Midbrain (tissue), 1 donor: Measurements from ENCODE around the gene TMEM255A.
"Not testable (repeated sequence)": the region's sequence is repeated elsewhere in the genome, so short reads cannot be mapped to it uniquely, and the experiment has no call there.

Source experiments
- DNase-seq: peaks from one replicate; lab custom pipeline; 2025; lab: John Stamatoyannopoulos, UW

The TMEM255A gene

DNA sequence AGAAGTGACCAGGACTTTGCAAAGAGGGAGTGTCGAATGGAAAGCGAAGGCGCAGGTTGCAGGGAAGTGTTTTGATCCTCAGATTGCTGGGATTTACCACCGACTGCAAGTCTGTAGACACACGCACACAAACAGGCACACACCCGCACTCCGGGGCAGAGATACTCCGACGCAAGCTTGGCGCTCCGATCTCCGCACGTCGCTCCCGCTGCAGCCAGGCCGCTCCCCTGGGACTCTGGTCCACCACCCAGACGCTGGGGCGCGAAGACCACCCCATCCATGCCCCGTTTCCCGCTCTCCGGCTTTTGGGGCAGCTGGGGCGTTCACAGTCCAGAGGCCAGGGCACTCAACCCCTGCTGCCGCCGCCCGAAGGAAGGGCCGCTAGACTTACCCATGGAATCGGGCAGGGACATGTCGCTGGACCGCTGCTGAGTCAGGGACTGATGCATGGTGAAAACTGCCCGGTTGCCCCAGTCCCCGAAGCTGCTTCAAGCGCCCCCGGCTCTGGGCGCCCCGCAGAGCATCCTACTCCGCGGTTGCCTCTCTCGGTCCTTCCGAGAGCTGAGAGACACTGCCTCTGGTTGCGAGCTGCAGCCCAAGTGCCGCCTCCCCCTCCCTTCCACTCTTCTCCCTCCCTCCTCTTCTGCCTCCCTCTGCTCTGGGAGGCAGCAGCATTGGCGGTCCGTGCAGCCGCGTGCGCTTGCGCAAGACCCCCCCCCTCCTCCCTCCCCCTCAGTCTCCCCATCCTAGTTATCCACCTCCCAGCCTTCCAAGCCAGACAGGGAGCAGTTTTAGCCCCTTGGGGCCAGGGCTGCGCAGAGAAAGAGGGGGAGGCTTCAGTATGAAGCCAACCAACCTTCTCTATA, at the start of gene TMEM255A:
Gene TMEM255A (minus strand): TSS at position 601 of the 866 bp plus-strand sequence. CDS start 152 bp downstream, at position 449.
- DNase-seq, result peak; percentile 13

DNA sequence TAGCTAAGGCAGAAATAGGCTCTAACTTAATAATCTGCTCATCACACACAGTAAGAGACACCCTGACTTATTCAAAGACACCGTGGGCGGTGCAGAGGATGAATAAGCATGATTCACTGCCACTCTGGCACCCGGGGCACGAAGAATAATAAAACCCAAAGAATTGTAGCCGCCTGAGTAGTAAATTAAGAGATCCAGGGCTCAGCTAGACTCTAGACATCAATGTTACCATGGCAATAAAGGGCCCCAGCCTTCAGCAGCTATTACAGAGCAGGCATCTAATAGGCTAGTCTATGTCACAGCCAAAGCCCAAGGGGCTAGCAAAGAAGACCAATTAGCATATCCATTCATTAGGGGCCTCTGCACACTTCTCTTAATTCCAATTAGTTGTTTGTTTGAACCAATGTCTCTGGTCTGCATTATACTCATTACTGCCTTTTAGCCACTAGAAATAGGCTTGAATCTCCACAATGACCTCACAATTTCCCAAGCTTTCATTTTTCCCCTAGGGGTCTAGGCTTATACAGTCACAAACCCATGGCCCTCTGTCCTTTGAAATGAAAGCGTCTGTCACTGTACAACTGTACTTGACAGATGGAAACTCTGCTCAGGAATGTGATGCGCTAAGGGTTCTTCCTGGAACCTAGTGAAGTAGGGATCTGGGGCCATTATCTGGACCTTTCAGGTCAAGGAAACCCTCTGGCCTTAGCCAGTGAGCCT, 47.6 kb upstream of the TMEM255A start:
- DNase-seq, result no peak

DNA sequence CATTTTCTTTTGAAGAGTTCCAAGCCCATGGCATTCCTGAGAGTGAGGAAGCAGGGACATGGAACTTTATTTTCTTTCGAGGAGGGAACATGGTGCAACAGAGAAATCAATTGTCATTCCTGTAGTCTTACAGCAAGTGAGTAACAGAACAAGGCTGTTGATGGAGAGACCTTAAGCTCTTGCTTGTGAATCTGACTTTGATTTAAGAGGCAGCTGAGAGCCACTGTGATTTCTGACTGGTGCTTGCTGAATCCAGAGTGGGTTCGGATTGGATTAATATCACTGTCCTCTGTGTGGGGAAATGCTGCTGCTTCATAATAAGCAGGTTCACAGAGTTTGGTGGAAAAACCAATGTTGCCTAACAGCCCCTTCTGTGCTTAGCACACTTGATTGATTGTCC, 45.9 kb upstream of the TMEM255A start:
- no peak for DNase-seq

DNA sequence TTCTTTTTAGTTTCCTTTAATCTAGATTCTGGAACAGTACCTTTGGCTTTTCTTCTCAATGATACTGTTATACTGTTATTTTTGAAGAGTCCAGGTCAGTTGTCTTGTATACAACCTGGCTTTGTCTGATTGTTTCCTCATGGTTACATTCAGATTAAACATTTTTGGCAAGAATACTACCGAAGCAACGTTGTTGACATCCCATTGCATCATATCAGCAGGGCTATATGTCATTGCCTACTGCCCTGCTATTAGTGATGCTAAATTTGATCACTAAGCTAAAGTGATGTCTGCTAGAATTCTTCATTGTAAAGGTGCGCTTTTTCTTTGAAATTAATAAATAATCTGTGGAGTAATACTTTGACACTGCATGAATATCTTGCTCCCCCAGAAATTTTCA, 44.8 kb upstream of the TMEM255A start:
- no peak for DNase-seq

DNA sequence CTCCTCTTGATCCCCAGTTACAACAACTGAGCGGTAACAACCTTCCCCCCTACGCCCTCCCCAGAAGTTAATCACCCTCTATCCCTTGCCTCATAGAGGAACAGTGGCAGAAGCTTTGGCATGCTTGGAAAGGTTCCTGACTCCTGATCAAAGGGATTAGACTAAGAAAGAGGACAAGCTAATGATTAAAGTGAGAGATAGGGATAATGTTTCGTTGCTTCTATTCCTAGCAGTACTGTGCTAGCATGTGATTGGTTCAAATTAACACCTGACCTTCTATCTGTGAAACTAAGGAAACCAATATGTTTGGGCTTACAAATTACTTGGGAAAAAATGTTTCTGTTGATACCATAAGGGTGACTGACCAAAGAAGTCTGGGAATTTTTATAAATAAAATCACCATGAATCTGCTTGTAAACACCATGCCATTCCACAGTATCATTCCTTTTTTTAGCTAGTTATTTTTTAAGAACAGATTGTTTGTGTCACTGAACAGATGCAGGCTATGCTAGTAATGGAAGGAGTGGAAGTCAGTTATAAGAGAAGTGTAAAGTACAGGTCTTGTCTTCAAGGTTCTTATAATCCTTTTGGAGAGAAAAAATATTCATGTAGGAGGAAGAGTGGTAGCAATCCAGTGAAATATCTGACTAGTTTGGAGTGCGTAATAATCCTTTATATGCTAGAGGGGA, 39.3 kb upstream of the TMEM255A start:
- DNase-seq, result no peak

DNA sequence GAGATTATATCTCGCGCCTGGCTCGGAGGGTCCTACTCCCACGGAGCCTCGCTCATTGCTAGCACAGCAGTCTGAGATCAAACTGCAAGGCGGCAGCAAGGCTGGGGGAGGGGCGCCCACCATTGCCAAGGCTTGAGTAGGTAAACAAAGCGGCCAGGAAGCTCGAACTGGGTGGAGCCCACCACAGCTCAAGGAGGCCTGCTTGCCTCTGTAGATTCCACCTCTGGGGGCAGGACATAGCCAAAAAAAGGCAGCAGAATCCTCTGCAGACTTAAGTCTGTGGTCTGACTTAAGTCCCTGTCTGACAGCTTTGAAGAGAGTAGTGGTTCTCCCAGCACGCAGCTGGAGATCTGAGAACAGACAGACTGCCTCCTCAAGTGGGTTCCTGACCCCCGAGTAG, 33.3 kb upstream of the TMEM255A start:
- not testable (repeated sequence) for DNase-seq

DNA sequence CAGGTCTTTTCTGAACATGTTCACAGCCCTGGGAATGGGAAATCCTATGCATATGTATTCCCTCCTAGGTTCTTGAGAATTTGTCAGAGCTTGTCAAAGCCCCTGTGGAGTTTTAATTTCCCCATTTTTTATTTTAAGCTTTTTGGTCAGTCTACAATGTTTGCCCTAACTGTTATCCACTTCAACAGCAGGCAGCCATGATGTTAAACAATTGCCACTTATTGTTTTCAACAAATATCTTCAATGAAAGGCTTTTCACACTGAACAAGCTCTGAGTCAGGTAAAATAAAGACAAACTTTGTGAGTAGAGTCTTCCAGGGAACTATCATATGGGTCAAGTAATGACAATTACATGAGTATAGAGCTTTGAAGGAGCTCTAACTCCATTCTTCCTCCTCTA, 25.6 kb upstream of the TMEM255A start:
- no peak for DNase-seq

DNA sequence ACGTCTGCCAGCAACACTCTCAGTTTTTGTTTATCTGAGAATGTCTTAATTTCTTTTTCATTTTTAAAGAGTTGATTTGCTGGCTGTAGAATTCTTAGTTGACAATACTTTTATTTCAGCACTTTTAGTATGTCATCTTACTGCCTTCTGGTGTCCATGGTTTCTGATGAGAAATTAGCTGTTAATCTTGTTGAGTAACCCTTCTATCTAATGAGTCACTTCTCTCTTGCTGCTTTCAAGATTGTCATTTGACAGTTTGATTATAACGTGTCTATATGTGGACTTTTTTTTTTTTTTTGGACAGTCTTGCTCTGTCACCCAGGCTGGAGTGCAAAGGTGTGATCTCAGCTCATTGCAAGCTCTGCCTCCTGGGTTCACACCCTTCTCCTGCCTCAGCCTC, 24.0 kb upstream of the TMEM255A start:
- no peak for DNase-seq

DNA sequence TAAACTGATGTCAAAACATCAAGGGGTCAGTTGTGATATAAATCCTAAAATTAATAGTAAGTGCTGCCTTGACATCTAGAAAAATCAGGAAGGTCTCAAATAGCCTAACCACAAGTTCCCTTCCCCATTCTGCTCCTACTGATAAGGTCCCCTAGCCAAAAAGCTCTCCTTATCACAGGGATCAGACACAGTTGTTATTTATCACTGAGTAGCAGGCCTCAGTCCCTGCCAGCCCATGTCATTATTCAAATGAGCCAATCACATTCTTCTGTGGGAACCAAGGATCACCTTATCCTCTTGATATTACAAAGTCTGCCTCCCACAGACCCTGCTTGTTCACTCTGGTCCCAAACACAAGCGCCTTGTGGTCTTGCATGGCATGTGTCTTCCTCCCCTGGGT, 23.3 kb upstream of the TMEM255A start:
- DNase-seq, result no peak

DNA sequence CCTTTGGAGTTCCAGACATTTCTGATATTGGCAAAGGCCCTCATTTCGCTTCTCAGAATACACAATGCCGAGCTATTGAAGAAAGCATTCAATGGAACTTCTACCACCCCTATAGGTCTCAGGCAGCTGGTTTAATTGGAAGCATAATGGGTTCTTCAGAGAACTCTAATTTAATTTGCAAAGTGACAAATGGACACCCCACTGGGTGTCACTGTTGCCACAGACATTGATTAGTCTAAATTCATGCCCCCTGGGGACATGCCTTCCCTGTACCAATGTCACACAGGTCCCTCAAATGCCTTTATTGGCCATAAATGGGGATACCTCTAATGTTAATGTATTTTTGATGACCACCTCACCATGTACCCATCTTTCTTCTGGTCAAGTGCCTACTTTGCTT, 22.9 kb upstream of the TMEM255A start:
- DNase-seq, result no peak

DNA sequence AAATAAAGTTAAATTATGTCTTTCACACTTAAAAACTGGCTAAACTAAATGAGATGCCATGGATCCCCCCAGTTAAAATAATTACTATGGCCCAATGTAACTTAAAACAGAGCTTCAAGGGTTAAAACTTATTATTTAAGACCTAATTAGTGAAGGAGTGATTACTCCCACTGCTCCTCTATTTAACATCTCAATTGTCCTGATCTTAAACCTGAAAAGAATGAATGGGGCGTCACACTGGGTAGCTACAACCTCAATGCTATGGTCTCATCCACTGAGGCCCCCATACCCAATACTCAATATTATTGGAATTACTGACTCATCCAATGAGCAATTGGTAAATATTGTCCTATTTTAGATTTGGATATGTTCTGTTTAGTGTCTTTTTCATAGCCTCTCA, 21.1 kb upstream of the TMEM255A start:
- DNase-seq, result no peak

DNA sequence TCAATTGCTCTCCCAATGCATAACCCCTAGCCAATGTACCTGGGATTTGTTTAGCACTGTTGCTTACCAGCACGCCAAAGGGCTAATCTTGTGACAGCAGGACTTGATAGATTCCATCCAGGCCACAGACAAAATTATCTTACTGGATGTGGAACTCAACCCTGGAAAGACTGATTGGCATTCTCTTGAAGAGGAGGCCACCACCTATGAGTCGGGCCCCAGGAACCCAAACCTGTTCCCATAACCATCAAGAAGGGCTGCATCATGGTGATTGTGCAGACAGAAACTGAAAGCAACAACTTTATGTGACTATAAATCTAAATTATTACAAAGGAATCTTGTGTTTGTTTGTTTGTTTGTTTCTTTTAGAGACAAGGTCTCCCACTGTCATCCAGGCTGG, 19.9 kb upstream of the TMEM255A start:
- DNase-seq, result no peak

DNA sequence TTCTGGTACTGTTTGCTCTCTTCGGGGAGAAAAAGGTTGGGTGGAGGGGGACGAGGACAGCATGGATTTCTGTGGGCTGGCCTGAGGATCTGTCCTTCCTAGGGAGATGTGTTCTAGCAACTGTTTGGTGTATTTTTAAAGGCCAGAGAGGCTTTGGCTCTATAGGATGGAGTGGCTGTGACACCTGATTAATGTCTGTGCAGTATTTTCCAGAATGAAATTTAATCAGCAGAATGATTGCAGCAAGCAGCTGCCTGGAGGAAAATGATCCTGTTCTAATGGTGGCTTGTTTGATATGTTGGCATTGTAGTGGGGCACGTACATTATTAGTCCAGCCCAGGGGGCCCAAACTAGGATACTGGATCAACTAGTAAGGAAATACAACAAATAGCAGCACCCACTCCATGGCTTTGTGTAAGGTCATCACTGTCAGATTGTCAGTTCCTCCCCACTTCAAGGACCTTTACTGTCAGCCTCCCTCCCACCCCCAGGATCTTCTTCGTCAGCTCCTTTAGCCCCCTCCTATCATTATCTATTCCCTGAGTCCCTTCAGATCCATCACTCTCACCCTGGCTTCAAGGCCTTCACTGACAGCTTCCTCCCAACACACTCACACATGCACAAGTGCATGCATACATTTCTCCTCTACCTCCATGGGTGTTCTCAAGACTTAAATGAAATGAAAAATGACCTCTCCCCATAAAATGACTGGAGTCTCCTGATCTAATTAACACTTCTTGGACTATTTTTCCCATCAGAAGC, 10.4 kb upstream of the TMEM255A start:
- DNase-seq, result no peak

DNA sequence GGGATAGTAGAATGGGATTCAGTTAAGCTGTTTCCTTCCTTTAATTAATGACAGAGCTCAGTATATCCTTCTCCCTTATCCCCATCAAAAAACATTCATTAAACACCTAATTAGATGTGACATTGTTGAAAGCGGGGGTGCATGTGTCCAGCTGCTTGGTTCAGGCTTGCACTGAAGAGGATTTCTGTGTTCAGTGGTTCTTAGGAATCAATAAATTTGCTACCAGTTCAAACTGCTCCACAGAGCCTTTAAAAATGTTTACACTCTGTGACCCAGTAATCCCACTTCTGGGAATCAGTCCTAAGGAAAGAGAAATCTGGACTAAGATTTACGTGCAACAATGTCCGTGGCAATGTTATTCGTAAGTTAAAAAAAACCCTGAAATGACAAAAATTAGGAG, 7.2 kb upstream of the TMEM255A start:
- no peak for DNase-seq

DNA sequence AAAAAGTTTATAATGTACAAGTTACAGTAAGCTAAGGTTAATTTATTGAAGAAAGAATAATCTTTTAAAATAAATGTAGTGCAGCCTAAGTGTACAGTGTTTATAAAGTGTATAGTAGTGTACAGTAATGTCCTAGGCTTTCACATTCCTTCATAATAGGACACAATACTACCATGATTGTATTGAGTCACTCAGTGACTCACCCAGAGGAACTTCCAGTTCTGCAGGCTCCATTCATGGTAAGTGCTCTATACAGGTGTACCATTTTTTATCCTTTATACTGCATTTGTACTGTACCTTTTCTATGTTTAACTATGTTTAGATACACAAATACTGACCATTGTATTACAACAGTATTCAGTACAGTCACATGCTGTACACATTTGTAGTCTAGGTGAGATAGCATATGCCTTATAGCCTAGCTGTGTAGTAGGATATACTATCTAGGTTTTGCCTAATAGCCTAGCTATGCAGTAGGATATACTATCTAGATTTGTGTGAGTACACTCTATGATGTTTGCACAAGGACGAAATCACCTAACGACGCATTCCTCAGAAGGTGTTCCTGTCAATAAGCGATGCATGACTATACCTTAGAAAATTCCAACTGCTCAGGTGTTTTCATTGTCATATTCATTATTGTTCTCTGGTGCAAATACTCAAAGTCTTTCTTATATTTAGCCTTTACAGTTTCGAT, 5.5 kb upstream of the TMEM255A start:
- no peak for DNase-seq

DNA sequence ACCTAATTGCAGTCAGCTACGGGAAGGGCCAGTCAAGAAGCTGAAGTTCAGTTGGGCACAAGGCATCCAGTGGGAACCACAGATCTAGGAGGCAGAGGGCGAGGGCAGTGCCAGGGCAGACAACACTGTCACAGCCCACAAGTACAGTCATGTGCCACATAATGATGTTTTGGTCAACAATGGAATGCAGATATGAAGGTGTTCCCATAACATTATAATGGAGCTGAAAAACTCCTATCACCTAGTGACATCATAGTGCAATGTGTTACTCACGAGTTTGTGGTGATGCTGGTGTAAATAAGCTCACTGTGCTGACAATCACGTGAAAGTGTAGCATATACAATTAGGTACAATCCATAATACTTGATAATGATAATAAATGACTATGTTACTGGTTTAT, 4.5 kb upstream of the TMEM255A start:
- DNase-seq, result no peak

DNA sequence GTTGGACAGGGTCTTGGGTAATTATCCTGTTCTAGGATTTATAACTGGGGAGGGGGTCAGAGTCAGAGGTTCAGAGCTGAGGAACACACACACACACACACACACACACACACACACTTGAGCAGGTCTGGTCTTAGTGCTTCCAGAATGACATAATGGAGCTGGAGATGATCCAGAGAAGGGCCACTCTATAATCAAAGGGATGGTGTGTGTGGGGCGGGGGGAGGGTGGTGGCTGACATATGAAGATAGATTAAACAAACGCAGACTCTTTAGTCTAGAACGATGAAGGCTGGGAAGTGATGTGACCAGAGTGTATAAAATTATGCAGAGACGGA, 434 bp upstream of the TMEM255A start:
- no peak for DNase-seq

DNA sequence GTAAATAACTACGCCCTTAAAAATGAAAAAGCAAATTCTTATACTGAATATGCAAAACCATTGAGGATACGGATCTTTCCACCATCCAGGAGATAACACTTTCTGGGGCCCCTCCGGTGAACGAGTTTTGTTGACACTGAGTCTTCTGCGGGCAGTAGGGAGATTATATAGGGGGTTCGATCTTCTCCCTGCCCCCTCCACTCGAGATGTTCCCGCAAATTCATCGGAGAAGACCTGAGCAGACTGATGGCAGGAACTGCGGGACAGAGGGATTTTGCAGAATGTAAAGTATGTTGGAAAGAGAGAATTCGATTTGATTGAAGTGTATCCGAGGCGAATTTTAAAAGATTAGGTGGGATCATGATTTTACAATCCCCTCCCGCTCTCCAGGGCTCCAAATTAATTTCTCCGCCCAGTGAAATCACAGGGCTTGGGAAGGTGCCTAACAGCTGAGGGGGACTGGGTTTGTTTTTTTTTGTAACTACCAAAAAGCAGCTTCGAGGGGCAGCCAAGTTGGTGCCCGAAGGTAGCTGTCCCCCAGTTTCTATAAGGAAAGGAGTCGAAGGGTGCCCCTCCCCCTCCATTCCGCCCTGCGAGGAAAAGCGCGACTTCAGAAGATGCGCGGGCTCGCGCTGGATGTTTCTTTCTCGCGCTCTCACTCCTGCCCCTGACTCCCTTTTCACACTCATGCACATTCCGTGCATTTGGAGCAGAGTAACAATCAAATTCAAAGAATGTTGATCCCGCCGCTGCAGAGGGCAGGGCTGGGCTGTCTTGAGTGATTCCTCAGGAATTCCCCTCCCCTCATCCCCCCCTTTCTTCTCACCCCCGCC, 1.2 kb downstream of the TMEM255A start:
- DNase-seq, result peak; percentile 3

DNA sequence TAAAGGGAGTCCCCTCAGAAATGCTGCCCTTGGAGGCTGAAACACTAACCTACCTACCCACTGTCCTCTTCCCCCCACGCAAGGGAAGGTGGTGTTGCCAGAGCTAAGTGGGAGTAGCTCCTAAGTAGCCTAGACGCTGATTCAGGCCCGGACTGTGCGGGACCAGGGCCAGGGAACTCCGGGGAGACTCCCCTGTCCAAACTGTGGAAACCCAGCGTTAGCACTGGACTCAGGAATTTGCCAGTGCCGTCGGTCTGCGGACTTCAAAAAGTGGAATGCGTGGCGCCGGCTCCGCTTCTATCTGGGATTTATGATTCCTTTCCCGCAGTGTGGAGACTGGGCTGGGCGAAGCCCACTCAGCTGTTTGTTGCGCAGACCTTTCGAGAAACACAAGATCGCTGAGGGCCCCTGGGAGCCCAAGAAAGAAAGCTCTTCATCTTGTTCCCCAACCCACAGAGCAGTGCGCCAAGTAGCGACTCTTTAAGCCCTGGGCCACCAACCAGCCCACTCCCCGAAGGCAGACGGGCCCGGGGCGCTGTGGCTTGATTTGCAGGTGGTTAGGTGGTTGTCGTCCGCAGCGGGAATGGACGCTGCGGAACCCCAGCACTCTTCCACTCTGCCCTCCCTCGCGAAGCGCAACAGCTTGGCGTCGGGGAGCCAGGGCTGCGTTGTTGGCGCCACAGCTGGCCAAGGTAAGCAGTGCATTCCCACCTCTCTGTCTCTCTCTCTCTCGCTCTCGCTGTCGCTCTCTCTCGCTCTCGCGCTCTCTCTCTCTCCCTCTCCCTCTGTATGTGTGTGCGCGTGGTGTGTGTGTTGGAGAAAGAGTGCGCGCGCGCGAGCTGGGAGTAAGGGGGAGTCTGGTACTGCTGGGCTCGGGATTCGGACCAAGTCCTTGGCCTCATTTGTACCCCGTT, 2.0 kb downstream of the TMEM255A start:
- DNase-seq, result peak; percentile 59

DNA sequence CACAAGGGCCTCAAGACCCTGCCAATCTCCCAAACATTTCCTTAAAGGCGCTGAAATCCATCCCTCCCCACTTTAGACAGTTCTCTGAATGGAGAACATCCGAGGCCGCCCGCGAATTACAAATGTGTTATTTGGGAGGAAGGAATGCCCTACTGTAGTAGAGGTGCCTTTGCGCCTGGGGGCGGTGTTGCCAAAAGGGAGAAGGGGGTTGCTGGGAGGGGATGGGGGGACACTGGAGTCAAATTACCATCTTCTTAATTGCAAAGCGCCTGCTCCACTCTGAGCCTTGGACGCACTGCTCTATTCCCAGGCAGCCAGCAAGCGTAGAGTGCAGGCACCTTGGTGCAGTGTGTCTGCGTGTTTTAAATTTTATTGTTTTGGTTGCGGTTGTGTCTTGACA, 2.7 kb downstream of the TMEM255A start:
- DNase-seq, result no peak
